ENCODE results near the gene FTL. TPM values are rescaled to one million over a fixed set of nuclear protein-coding genes. Genes with fewer than 3 reads are reported as not detected.

FTL gene
- total RNA-seq, 2 donors from 2014 or later = 1,784 to 3,181 TPM

DNA sequence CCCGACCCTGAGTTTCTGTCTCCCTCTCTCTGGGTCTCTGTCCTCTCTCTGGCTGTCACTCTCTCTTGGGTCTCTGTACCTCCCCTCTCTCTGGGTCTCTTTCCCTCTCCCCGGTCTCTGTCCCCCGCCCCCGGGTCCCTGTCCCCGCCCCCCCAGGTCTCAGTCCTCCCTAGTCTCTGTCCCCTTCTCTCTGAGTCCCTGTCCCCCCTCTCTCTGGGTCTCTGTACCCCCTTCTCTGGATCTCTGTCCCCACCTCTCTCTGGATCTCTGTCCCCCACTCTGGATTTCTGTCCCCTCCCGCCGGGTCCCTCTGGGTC lies 2.3 kb upstream of the FTL start:
- H3K9ac ChIP-seq (ENCODE audit: extremely low read depth, low read length, poor library complexity, severe bottlenecking) = no peak overlapping the region
- no peaks in the 10 kb centered on the region for H3K9me3 ChIP-seq (ENCODE audit: control insufficient read depth, low read length)
- H3K4me1 Mint-ChIP-seq = peaks cover 18% of the 10 kb centered on the region
- H3K4me3 Mint-ChIP-seq = peak overlapping the region; percentile 100
- H3K27me3 Mint-ChIP-seq (ENCODE audit: insufficient read depth) = peaks cover 2% of the 10 kb centered on the region
- peak; percentile 58 for DNase-seq
- H3K36me3 ChIP-seq (ENCODE audit: control insufficient read depth, insufficient read depth, low read length) = peaks cover 36% of the 10 kb centered on the region
- peak overlapping the region; percentile 98 for H3K27ac Mint-ChIP-seq
- H3K9me3 Mint-ChIP-seq = no peaks in the 10 kb centered on the region
- H3K36me3 Mint-ChIP-seq (ENCODE audit: low read depth) = peaks cover 47% of the 10 kb centered on the region
- 81% methylated on average over 2 of the region's 7 CpGs; no CpG with 5 or more reads in 1 of the 2 experiments for WGBS, 2 experiments (ENCODE audit: insufficient coverage in 1 of 2, insufficient read length in 1 of 2)
- H3K27me3 ChIP-seq (ENCODE audit: control insufficient read depth, insufficient read depth, low read length, poor library complexity, severe bottlenecking) = no peaks in the 10 kb centered on the region
- TF ChIP-seq, protein P1, sequence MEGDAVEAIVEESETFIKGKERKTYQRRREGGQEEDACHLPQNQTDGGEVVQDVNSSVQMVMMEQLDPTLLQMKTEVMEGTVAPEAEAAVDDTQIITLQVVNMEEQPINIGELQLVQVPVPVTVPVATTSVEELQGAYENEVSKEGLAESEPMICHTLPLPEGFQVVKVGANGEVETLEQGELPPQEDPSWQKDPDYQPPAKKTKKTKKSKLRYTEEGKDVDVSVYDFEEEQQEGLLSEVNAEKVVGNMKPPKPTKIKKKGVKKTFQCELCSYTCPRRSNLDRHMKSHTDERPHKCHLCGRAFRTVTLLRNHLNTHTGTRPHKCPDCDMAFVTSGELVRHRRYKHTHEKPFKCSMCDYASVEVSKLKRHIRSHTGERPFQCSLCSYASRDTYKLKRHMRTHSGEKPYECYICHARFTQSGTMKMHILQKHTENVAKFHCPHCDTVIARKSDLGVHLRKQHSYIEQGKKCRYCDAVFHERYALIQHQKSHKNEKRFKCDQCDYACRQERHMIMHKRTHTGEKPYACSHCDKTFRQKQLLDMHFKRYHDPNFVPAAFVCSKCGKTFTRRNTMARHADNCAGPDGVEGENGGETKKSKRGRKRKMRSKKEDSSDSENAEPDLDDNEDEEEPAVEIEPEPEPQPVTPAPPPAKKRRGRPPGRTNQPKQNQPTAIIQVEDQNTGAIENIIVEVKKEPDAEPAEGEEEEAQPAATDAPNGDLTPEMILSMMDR (conservative IDR thresholded peaks at IDR 0.05) = no peak
- H3K27ac ChIP-seq (ENCODE audit: low read depth, low read length) = no peak overlapping the region
- no peak overlapping the region for H3K4me3 ChIP-seq (ENCODE audit: low read length)
- peaks cover 14% of the 10 kb centered on the region for H3K4me1 ChIP-seq (ENCODE audit: control insufficient read depth, insufficient read depth, low read length)

DNA sequence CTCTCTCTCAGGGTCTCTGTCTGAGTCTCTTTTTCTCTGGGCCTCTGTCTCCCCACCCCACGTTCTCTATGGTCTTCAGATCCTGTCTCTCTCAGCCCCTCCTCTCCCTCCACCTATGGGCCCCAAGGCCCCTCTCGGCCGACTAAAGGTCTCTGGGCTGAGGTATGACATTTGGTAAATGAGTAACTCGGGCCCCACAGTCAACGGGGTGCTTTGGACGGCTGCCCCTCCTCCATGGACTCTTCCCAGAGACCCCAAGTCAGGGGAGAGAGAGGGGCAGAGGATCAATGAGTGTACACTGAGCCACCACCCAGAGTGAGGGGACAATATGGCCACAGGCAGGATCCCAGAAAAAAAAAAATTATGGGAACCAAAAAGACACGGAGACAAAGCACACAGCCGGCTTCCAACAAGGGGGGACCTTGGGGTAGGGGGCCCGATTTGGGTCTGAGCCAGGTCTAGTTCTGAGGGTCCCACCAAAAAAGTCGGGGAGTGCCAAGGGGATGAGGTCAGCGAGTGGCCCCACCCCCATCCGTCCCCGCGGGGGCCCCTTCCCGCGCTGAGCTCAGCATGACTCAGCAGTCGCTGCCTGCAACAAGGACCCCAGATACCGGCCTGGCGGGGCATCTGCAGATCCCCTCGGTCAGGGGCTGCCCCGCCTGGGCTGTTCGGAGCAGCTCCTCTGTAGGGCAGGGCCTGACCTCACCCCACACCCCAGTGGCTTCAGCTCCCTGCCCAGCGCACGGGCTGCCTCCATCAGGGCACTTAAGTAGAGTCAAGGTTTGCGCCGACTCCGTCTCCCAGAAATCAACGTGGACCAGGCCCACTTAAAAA lies 1.5 kb upstream of the FTL start:
- Histone ChIP-seq H3K27me3 (ENCODE audit: control insufficient read depth, insufficient read depth, low read length, poor library complexity, severe bottlenecking) (no peaks in the 10 kb centered on the region), H3K4me1 (ENCODE audit: control insufficient read depth, insufficient read depth, low read length) (peaks cover 14% of the 10 kb centered on the region), H3K9ac (ENCODE audit: extremely low read depth, low read length, poor library complexity, severe bottlenecking) (peak overlapping the region; percentile 74), H3K4me3 (ENCODE audit: low read length) (peak overlapping the region; percentile 76), H3K27ac (ENCODE audit: low read depth, low read length) (peak overlapping the region; percentile 75), H3K9me3 (ENCODE audit: control insufficient read depth, low read length) (no peaks in the 10 kb centered on the region), H3K36me3 (ENCODE audit: control insufficient read depth, insufficient read depth, low read length) (peaks cover 36% of the 10 kb centered on the region)
- Mint-ChIP-seq H3K36me3 (ENCODE audit: low read depth) (peaks cover 47% of the 10 kb centered on the region), H3K4me1 (peaks cover 18% of the 10 kb centered on the region), H3K9me3 (no peaks in the 10 kb centered on the region), H3K4me3 (peak overlapping the region; percentile 100), H3K27me3 (ENCODE audit: insufficient read depth) (peaks cover 2% of the 10 kb centered on the region), H3K27ac (peak overlapping the region; percentile 98)
- 22 to 26% methylated on average over 14 to 28 of the region's 28 CpGs for WGBS, 2 experiments (ENCODE audit: insufficient coverage in 1 of 2, insufficient read length in 1 of 2)
- TF ChIP-seq, protein P1 (conservative IDR thresholded peaks at IDR 0.05) = no peak
- DNase-seq = peak; percentile 94

DNA sequence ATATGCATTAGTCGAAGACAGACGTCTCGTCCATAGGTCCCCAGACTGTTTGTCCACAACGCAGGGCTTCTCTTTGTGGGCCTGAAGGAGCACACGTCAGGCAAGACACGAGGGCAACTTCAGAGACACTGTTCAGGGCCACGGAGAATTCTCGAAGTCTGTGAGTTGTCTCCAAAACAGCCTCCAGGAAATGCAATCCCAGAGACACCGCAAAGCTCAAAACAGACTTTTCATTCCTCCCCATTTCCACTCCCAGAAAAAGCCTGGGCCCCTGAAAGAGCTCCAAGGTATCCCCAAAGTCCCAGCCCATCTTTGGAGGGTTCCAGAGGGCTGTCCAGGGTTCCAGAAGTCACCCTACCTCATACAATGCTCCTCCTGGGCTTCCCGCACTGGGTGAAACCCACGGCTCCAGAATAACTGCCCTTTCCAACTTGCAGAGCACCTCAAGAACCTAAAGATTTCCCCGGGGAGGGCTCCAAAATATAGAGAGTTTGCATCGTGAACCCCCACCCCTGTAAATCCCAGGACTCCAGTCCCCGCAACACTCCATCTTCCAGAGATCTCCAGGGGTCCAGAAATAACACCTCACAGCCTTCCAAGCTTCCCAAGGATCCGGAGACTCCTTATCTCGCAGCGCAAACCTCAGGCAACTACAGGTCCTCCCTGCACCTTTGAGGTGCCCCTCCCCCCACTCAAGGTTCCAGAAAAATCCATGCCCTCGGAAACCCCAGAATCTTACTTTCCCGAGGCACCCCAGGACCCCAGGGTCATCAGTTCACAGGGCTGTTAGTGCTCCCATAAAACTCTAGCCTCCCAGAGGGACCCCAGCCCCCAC lies 687 bp upstream of the FTL start:
- Histone ChIP-seq H3K9ac (ENCODE audit: extremely low read depth, low read length, poor library complexity, severe bottlenecking) (peak overlapping the region; percentile 74), H3K4me1 (ENCODE audit: control insufficient read depth, insufficient read depth, low read length) (peaks cover 14% of the 10 kb centered on the region), H3K4me3 (ENCODE audit: low read length) (peak overlapping the region; percentile 76), H3K36me3 (ENCODE audit: control insufficient read depth, insufficient read depth, low read length) (peaks cover 39% of the 10 kb centered on the region), H3K27ac (ENCODE audit: low read depth, low read length) (peak overlapping the region; percentile 75), H3K27me3 (ENCODE audit: control insufficient read depth, insufficient read depth, low read length, poor library complexity, severe bottlenecking) (no peaks in the 10 kb centered on the region), H3K9me3 (ENCODE audit: control insufficient read depth, low read length) (no peaks in the 10 kb centered on the region)
- WGBS, 2 experiments (ENCODE audit: insufficient coverage in 1 of 2, insufficient read length in 1 of 2) = 30 to 38% methylated on average over 12 to 19 of the region's 19 CpGs
- TF ChIP-seq, protein P1 (conservative IDR thresholded peaks at IDR 0.05) = no peak
- no peak for DNase-seq
- Mint-ChIP-seq H3K27ac (peak overlapping the region; percentile 98), H3K4me3 (peak overlapping the region; percentile 100), H3K27me3 (ENCODE audit: insufficient read depth) (peaks cover 2% of the 10 kb centered on the region), H3K4me1 (peaks cover 18% of the 10 kb centered on the region), H3K36me3 (ENCODE audit: low read depth) (peaks cover 47% of the 10 kb centered on the region), H3K9me3 (no peaks in the 10 kb centered on the region)

All from endodermal cell (in vitro differentiated cells).